ENCODE data around the gene RNF111. TPM values are rescaled to one million over a fixed set of nuclear protein-coding genes. Genes with fewer than 3 reads are reported as not detected.

RNF111 gene
- total and polyA plus RNA-seq, 2 of the 13 experiments (the other 11 are each of a cell fraction or from before 2014, with no cell fraction given): 12.1 to 23.1 TPM

- TF ChIP-seq WIZ (CRISPR knock-in tag; IDR thresholded peaks at IDR 0.05) (no peak), TMF1 (CRISPR knock-in tag; IDR thresholded peaks at IDR 0.05; ENCODE audit: low read depth) (no peak), TEF (CRISPR knock-in tag; IDR thresholded peaks at IDR 0.05) (no peak), GLMP (CRISPR knock-in tag; IDR thresholded peaks at IDR 0.05; ENCODE audit: borderline replicate concordance) (no peak), ZNF225 (CRISPR knock-in tag; IDR thresholded peaks at IDR 0.05) (no peak), AGO2 (optimal IDR thresholded peaks at IDR 0.05; ENCODE audit: low read depth, low read length) (peak; percentile 76), PLRG1 (conservative IDR thresholded peaks at IDR 0.05) (no peak), ZNF747 (CRISPR knock-in tag; IDR thresholded peaks at IDR 0.05; ENCODE audit: borderline replicate concordance) (0 out of 2 replicates have a peak, but pooled peaks have one; percentile 45), ZNF484 (CRISPR knock-in tag; IDR thresholded peaks at IDR 0.05; ENCODE audit: borderline replicate concordance, low read depth) (no peak), ZNF180 (CRISPR knock-in tag; IDR thresholded peaks at IDR 0.05; ENCODE audit: borderline replicate concordance, low read depth) (0 out of 2 replicates have a peak, but pooled peaks have one; percentile 82), HOMEZ (CRISPR knock-in tag; IDR thresholded peaks at IDR 0.05; ENCODE audit: low read depth) (no peak), ARNT2 (CRISPR knock-in tag; IDR thresholded peaks at IDR 0.05; ENCODE audit: low read depth) (peak; percentile 65; the same call in 1 of the 2 replicates), PCBP1 (IDR thresholded peaks at IDR 0.05; ENCODE audit: borderline replicate concordance, low read depth, low read length) (0 out of 2 replicates have a peak, but pooled peaks have one; percentile 37), KLF12 (CRISPR knock-in tag; IDR thresholded peaks at IDR 0.05; ENCODE audit: borderline replicate concordance) (peak; percentile 85), ZBTB21 (CRISPR knock-in tag; IDR thresholded peaks at IDR 0.05) (no peak), ZNF83 (CRISPR knock-in tag; IDR thresholded peaks at IDR 0.05; ENCODE audit: borderline replicate concordance) (no peak)
- TF ChIP-seq, protein P1, sequence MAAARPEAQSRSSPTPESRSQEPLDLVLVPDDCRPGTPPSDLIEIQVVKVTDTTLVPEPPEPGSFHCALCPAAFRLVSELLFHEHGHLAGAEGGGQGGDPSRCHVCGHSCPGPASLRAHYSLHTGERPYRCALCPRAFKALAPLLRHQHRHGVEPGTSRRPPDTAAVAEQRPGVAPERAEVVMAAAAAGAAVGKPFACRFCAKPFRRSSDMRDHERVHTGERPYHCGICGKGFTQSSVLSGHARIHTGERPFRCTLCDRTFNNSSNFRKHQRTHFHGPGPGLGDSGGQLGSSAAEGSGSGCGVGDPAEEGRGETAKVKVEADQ (CRISPR knock-in tag; IDR thresholded peaks at IDR 0.05; ENCODE audit: borderline replicate concordance): no peak
- TF ChIP-seq, protein P2, sequence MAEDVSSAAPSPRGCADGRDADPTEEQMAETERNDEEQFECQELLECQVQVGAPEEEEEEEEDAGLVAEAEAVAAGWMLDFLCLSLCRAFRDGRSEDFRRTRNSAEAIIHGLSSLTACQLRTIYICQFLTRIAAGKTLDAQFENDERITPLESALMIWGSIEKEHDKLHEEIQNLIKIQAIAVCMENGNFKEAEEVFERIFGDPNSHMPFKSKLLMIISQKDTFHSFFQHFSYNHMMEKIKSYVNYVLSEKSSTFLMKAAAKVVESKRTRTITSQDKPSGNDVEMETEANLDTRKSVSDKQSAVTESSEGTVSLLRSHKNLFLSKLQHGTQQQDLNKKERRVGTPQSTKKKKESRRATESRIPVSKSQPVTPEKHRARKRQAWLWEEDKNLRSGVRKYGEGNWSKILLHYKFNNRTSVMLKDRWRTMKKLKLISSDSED (CRISPR knock-in tag; IDR thresholded peaks at IDR 0.05): no peak
- TF ChIP-seq, protein P3, sequence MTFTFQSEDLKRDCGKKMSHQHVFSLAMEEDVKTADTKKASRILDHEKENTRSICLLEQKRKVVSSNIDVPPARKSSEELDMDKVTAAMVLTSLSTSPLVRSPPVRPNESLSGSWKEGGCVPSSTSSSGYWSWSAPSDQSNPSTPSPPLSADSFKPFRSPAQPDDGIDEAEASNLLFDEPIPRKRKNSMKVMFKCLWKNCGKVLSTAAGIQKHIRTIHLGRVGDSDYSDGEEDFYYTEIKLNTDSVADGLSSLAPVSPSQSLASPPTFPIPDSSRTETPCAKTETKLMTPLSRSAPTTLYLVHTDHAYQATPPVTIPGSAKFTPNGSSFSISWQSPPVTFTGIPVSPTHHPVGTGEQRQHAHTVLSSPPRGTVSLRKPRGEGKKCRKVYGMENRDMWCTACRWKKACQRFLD (CRISPR knock-in tag; IDR thresholded peaks at IDR 0.05; ENCODE audit: borderline replicate concordance): 0 out of 2 replicates have a peak, but pooled peaks have one; percentile 19
- TF ChIP-seq, protein P4, sequence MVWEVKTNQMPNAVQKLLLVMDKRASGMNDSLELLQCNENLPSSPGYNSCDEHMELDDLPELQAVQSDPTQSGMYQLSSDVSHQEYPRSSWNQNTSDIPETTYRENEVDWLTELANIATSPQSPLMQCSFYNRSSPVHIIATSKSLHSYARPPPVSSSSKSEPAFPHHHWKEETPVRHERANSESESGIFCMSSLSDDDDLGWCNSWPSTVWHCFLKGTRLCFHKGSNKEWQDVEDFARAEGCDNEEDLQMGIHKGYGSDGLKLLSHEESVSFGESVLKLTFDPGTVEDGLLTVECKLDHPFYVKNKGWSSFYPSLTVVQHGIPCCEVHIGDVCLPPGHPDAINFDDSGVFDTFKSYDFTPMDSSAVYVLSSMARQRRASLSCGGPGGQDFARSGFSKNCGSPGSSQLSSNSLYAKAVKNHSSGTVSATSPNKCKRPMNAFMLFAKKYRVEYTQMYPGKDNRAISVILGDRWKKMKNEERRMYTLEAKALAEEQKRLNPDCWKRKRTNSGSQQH (CRISPR knock-in tag; IDR thresholded peaks at IDR 0.05; ENCODE audit: low read depth): peak; percentile 99
Measured at GRCh38 chr15:59104912-59105732, 117.7 kb downstream of the RNF111 start, which contains the start of gene CCNB2 (continued).
